H1 (cell line): ENCODE data around the gene DYNLT5. TPM values are rescaled to one million over a fixed set of nuclear protein-coding genes. Genes with fewer than 3 reads are reported as not detected.

ENCODE experiments used
- polyA plus RNA-seq, 7 experiments: library from polyadenylated mRNA; depleted of rRNA in 3 of 7; stranded (reverse) in 5 of 7; unstranded in 2 of 7; fragments of >200 nt in 5 of 7; fragments of 200-250 nt in 2 of 7; gene quantifications; 1 replicate in 5 of 7; 2 replicates in 1 of 7; 4 replicates in 1 of 7; pipeline versions ENCODE4 v1.2.1 to v1.2.3, GENCODE V29; 2011 to 2013; ENCODE audit warnings: missing spikeins in 2 of 7, mixed read lengths in 2 of 7
- total RNA-seq: library from RNA; stranded (reverse); fragmentation: NEBNext Ultra II Directional; extraction: Animal tissue kit (Norgen Biotek cat#: 25700); gene quantifications from 2 replicates; pipeline ENCODE4 v1.2.1, GENCODE V29; 2021
- TF ChIP-seq, protein P1 (sequence below): fragments of 300-600 bp; sonication (generic); IDR thresholded peaks from 2 replicates; pipeline ENCODE4 v1.7.1; 2012; ENCODE audit warnings: low read length, moderate library complexity, mild to moderate bottlenecking, inconsistent platforms; ENCODE audit not compliant: insufficient replicate concordance

Gene DYNLT5
- total and polyA plus RNA-seq, 2 of the 8 experiments (the other 6 are each of a cell fraction or from before 2014, with no cell fraction given) = 0.93 to 1.5 TPM

- TF ChIP-seq, protein P1, sequence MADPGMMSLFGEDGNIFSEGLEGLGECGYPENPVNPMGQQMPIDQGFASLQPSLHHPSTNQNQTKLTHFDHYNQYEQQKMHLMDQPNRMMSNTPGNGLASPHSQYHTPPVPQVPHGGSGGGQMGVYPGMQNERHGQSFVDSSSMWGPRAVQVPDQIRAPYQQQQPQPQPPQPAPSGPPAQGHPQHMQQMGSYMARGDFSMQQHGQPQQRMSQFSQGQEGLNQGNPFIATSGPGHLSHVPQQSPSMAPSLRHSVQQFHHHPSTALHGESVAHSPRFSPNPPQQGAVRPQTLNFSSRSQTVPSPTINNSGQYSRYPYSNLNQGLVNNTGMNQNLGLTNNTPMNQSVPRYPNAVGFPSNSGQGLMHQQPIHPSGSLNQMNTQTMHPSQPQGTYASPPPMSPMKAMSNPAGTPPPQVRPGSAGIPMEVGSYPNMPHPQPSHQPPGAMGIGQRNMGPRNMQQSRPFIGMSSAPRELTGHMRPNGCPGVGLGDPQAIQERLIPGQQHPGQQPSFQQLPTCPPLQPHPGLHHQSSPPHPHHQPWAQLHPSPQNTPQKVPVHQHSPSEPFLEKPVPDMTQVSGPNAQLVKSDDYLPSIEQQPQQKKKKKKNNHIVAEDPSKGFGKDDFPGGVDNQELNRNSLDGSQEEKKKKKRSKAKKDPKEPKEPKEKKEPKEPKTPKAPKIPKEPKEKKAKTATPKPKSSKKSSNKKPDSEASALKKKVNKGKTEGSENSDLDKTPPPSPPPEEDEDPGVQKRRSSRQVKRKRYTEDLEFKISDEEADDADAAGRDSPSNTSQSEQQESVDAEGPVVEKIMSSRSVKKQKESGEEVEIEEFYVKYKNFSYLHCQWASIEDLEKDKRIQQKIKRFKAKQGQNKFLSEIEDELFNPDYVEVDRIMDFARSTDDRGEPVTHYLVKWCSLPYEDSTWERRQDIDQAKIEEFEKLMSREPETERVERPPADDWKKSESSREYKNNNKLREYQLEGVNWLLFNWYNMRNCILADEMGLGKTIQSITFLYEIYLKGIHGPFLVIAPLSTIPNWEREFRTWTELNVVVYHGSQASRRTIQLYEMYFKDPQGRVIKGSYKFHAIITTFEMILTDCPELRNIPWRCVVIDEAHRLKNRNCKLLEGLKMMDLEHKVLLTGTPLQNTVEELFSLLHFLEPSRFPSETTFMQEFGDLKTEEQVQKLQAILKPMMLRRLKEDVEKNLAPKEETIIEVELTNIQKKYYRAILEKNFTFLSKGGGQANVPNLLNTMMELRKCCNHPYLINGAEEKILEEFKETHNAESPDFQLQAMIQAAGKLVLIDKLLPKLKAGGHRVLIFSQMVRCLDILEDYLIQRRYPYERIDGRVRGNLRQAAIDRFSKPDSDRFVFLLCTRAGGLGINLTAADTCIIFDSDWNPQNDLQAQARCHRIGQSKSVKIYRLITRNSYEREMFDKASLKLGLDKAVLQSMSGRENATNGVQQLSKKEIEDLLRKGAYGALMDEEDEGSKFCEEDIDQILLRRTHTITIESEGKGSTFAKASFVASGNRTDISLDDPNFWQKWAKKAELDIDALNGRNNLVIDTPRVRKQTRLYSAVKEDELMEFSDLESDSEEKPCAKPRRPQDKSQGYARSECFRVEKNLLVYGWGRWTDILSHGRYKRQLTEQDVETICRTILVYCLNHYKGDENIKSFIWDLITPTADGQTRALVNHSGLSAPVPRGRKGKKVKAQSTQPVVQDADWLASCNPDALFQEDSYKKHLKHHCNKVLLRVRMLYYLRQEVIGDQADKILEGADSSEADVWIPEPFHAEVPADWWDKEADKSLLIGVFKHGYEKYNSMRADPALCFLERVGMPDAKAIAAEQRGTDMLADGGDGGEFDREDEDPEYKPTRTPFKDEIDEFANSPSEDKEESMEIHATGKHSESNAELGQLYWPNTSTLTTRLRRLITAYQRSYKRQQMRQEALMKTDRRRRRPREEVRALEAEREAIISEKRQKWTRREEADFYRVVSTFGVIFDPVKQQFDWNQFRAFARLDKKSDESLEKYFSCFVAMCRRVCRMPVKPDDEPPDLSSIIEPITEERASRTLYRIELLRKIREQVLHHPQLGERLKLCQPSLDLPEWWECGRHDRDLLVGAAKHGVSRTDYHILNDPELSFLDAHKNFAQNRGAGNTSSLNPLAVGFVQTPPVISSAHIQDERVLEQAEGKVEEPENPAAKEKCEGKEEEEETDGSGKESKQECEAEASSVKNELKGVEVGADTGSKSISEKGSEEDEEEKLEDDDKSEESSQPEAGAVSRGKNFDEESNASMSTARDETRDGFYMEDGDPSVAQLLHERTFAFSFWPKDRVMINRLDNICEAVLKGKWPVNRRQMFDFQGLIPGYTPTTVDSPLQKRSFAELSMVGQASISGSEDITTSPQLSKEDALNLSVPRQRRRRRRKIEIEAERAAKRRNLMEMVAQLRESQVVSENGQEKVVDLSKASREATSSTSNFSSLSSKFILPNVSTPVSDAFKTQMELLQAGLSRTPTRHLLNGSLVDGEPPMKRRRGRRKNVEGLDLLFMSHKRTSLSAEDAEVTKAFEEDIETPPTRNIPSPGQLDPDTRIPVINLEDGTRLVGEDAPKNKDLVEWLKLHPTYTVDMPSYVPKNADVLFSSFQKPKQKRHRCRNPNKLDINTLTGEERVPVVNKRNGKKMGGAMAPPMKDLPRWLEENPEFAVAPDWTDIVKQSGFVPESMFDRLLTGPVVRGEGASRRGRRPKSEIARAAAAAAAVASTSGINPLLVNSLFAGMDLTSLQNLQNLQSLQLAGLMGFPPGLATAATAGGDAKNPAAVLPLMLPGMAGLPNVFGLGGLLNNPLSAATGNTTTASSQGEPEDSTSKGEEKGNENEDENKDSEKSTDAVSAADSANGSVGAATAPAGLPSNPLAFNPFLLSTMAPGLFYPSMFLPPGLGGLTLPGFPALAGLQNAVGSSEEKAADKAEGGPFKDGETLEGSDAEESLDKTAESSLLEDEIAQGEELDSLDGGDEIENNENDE = no peak
- TF ChIP-seq, all 59 proteins: peak for 0
These were observed 8.2 kb downstream of the DYNLT5 start (continued) for GRCh38 chr1:66760506-66760905.
